Stimulated activated CD4-positive, alpha-beta T cell treated with anti-CD3 and anti-CD28 coated beads, Interleukin-12 subunit alpha, Interleukin-12 subunit beta, amount 100 ng/mL, for 4 hours (primary cell): ENCODE results near the gene PTS.

Source experiments
- DNase-seq: peaks from one replicate; pipeline ENCODE4 v3.0.0-alpha.2; 2020

The PTS gene

GRCh38 chr11:112223121-112223520, 3.1 kb upstream of the PTS start:
- DNase-seq, result no peak

- DNase-seq, result no peak
Observed at GRCh38 chr11:112223754-112224532, 2.3 kb upstream of the PTS start.

GRCh38 chr11:112225753-112226061, 521 bp upstream of the PTS start:
- no peak for DNase-seq

- no peak for DNase-seq
Observed at GRCh38 chr11:112226831-112227401, 688 bp downstream of the PTS start.

- no peak for DNase-seq
Observed at GRCh38 chr11:112227471-112227870, 1.2 kb downstream of the PTS start.

- DNase-seq, result no peak
Observed at GRCh38 chr11:112228706-112229105, 2.5 kb downstream of the PTS start.

- no peak for DNase-seq
Observed at GRCh38 chr11:112229159-112229558, 2.9 kb downstream of the PTS start.

GRCh38 chr11:112229746-112230433, 3.7 kb downstream of the PTS start:
- DNase-seq, result no peak

GRCh38 chr11:112231952-112232351, 5.7 kb downstream of the PTS start:
- DNase-seq, result no peak

GRCh38 chr11:112235750-112236390, 9.6 kb downstream of the PTS start:
- DNase-seq, result no peak

- DNase-seq, result no peak
Observed at GRCh38 chr11:112237451-112237850, 11.2 kb downstream of the PTS start.

GRCh38 chr11:112238041-112238440, 11.8 kb downstream of the PTS start:
- no peak for DNase-seq

GRCh38 chr11:112241486-112241885, 15.3 kb downstream of the PTS start:
- no peak for DNase-seq

- no peak for DNase-seq
Observed at GRCh38 chr11:112247201-112247600, 21.0 kb downstream of the PTS start.

GRCh38 chr11:112248201-112248600, 22.0 kb downstream of the PTS start:
- no peak for DNase-seq

- no peak for DNase-seq
Observed at GRCh38 chr11:112249871-112250610, 23.8 kb downstream of the PTS start.

- DNase-seq, result no peak
Observed at GRCh38 chr11:112253605-112254242, 27.5 kb downstream of the PTS start.

GRCh38 chr11:112255067-112255720, 29.0 kb downstream of the PTS start:
- DNase-seq, result no peak

- no peak for DNase-seq
Observed at GRCh38 chr11:112260490-112260889, 34.3 kb downstream of the PTS start, which contains the start of gene PLET1. Gene PLET1 (minus strand): TSS chr11:112260860. CDS start chr11:112260589, 271 bp downstream.

GRCh38 chr11:112265659-112266409, 39.6 kb downstream of the PTS start:
- DNase-seq, result no peak

- DNase-seq, result no peak
Observed at GRCh38 chr11:112266410-112266778, 40.2 kb downstream of the PTS start.
